ENCODE results near the gene GPR39.

GPR39 gene

DNA sequence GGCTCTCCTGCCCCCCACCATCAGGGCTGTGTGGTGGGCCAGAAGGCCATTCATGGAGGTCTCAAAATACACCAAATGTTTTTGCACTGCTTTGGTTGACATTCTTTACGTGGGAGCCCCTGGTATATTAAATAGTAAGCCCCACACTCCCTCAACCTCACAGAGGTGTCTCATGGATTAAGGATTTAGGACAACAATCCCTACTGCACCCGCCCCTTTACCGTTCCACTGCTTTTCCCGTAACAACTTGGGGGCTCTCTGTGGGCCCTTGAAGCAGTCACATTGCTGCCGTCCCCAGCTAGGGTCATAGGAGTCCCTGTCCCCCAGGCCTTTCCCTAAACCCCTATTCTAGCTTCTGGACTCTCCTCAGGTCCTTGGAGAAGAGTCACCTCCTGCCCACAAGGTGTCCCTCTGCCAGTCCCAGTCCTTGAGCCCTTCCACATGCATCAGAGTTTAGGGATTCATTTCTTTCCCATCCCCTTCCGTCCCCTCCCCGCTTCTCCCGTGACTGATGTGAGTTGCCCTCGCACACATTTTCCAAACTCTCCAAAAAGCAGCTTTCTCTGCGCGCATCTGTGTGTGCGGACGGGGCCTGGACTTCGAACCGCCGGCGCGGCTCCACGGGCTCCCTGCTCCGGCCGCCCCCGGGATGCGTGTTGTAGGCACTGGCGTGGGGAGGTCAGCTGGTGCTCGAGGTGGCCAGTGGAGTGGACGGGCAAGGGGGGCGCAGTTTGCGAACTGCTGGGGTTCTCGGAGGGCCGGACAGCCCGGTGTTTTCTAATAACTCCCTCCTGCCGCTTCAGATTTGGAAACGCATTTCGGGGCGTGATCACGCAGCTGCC lies 168.6 kb downstream of the GPR39 start:
- Histone ChIP-seq H3K27me3 (replicated peaks; ENCODE audit: insufficient read depth, low read length) (no peaks in the 10 kb centered on the region), H3K79me2 (ENCODE audit: low read length) (no peaks in the 10 kb centered on the region), H3K4me3 (ENCODE audit: low read length) (no peak overlapping the region), H3F3A (ENCODE audit: insufficient read depth, low read length) (no peaks in the 10 kb centered on the region), H3K27ac (ENCODE audit: low read length) (no peak overlapping the region), H3K9me2 (replicated peaks; ENCODE audit: insufficient read depth, low read length) (no peaks in the 10 kb centered on the region), H4K20me1 (ENCODE audit: insufficient read depth, low read length) (no peaks in the 10 kb centered on the region), H3K36me3 (replicated peaks; ENCODE audit: insufficient read depth, low read length) (no peaks in the 10 kb centered on the region), H3K9ac (ENCODE audit: low read length) (no peak overlapping the region), H3K4me2 (ENCODE audit: low read depth, low read length) (no peak overlapping the region), H3K9me3 (replicated peaks; ENCODE audit: insufficient read depth, low read length) (no peaks in the 10 kb centered on the region), H2AFZ (ENCODE audit: low read length) (no peak overlapping the region), H3K4me1 (ENCODE audit: low read length) (peaks cover 9% of the 10 kb centered on the region; the same call in 1 of the 2 replicates)
- no peak for TF ChIP-seq EZH2phosphoT487 (IDR thresholded peaks at IDR 0.05; ENCODE audit: low read length)
- TF ChIP-seq, protein P1, sequence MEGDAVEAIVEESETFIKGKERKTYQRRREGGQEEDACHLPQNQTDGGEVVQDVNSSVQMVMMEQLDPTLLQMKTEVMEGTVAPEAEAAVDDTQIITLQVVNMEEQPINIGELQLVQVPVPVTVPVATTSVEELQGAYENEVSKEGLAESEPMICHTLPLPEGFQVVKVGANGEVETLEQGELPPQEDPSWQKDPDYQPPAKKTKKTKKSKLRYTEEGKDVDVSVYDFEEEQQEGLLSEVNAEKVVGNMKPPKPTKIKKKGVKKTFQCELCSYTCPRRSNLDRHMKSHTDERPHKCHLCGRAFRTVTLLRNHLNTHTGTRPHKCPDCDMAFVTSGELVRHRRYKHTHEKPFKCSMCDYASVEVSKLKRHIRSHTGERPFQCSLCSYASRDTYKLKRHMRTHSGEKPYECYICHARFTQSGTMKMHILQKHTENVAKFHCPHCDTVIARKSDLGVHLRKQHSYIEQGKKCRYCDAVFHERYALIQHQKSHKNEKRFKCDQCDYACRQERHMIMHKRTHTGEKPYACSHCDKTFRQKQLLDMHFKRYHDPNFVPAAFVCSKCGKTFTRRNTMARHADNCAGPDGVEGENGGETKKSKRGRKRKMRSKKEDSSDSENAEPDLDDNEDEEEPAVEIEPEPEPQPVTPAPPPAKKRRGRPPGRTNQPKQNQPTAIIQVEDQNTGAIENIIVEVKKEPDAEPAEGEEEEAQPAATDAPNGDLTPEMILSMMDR (IDR thresholded peaks at IDR 0.05; ENCODE audit: low read length), result no peak
- TF ChIP-seq EZH2 (optimal IDR thresholded peaks at IDR 0.05; ENCODE audit: low read depth, low read length), result no peak
- no peak for DNase-seq

DNA sequence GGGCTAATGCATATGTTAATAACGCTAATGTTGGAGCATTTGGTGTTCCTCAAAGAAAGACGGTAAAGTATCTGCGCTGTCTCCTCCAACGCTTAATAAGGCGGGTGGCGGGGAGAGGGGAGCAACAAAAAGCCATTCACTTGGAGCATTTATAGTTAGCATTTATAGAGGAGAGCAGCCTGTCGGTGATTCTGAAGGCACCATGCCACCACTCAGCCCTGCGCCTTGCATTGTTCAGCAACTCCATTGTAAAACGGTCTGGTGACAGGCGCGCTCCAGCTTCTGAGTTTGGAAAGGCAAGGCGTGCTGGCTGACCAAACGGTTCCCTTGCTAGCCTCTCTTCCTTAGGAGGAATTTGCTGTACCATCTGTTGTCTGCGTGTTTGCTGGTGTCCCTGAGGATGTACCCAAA lies 169.5 kb downstream of the GPR39 start:
- no peaks in the 10 kb centered on the region for H3K9me3 ChIP-seq (replicated peaks; ENCODE audit: insufficient read depth, low read length)
- no peaks in the 10 kb centered on the region for H3K36me3 ChIP-seq (replicated peaks; ENCODE audit: insufficient read depth, low read length)
- H3K4me3 ChIP-seq (ENCODE audit: low read length), result no peak overlapping the region
- H3K9ac ChIP-seq (ENCODE audit: low read length), result no peak overlapping the region
- no peak for TF ChIP-seq EZH2phosphoT487 (IDR thresholded peaks at IDR 0.05; ENCODE audit: low read length)
- TF ChIP-seq, protein P1 (IDR thresholded peaks at IDR 0.05; ENCODE audit: low read length), result no peak
- no peak for TF ChIP-seq EZH2 (optimal IDR thresholded peaks at IDR 0.05; ENCODE audit: low read depth, low read length)
- H3K27ac ChIP-seq (ENCODE audit: low read length), result no peak overlapping the region
- DNase-seq, result no peak
- peaks cover 9% of the 10 kb centered on the region; the same call in 1 of the 2 replicates for H3K4me1 ChIP-seq (ENCODE audit: low read length)
- no peaks in the 10 kb centered on the region for H3K27me3 ChIP-seq (replicated peaks; ENCODE audit: insufficient read depth, low read length)
- no peaks in the 10 kb centered on the region for H3K9me2 ChIP-seq (replicated peaks; ENCODE audit: insufficient read depth, low read length)
- H4K20me1 ChIP-seq (ENCODE audit: insufficient read depth, low read length), result no peaks in the 10 kb centered on the region
- no peak overlapping the region for H3K4me2 ChIP-seq (ENCODE audit: low read depth, low read length)
- no peaks in the 10 kb centered on the region for H3K79me2 ChIP-seq (ENCODE audit: low read length)
- H2AFZ ChIP-seq (ENCODE audit: low read length), result no peak overlapping the region
- H3F3A ChIP-seq (ENCODE audit: insufficient read depth, low read length), result no peaks in the 10 kb centered on the region

DNA sequence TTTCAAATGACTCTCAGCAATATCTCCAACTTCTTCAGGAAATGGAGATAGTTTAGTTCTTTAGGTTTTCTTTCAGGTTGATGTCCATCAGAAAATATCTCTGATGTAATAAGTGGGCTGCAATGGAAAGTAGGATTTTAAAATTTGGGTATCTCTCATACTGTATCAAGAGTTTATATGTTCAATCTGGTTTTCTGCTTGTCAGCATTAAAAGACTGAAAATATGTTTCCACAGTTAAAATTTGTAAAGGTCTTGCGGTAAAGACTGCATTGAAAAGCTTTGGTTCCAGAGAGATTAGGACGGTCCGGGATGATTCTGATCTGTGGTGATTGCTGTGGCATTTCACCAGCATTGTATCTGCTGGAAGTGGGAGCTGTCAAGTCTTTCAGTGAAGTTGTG lies 170.2 kb downstream of the GPR39 start:
- Histone ChIP-seq H3K4me2 (ENCODE audit: low read depth, low read length) (no peak overlapping the region), H3K9me2 (replicated peaks; ENCODE audit: insufficient read depth, low read length) (no peaks in the 10 kb centered on the region), H3K4me3 (ENCODE audit: low read length) (no peak overlapping the region)

More for the DNA sequence above, 170.2 kb downstream of the GPR39 start:
- Histone ChIP-seq H3K9me3 (replicated peaks; ENCODE audit: insufficient read depth, low read length) (no peaks in the 10 kb centered on the region), H3K9ac (ENCODE audit: low read length) (no peak overlapping the region), H3K36me3 (replicated peaks; ENCODE audit: insufficient read depth, low read length) (no peaks in the 10 kb centered on the region), H3K27me3 (replicated peaks; ENCODE audit: insufficient read depth, low read length) (no peaks in the 10 kb centered on the region), H4K20me1 (ENCODE audit: insufficient read depth, low read length) (no peaks in the 10 kb centered on the region), H2AFZ (ENCODE audit: low read length) (no peak overlapping the region), H3F3A (ENCODE audit: insufficient read depth, low read length) (no peaks in the 10 kb centered on the region), H3K27ac (ENCODE audit: low read length) (no peak overlapping the region), H3K4me1 (ENCODE audit: low read length) (peaks cover 5% of the 10 kb centered on the region; the same call in 1 of the 2 replicates), H3K79me2 (ENCODE audit: low read length) (no peaks in the 10 kb centered on the region)
- TF ChIP-seq EZH2phosphoT487 (IDR thresholded peaks at IDR 0.05; ENCODE audit: low read length) (no peak), EZH2 (optimal IDR thresholded peaks at IDR 0.05; ENCODE audit: low read depth, low read length) (no peak)
- TF ChIP-seq, protein P1 (IDR thresholded peaks at IDR 0.05; ENCODE audit: low read length), result no peak
- DNase-seq, result no peak
